Smooth muscle cell (in vitro differentiated cells): ENCODE measurements around the gene IGFN1. TPM values are rescaled to one million over a fixed set of nuclear protein-coding genes. Genes with fewer than 3 reads are reported as not detected.

Experiments
- DNase-seq: peaks from one replicate; lab custom pipeline; 2025; ENCODE audit not compliant: unreplicated experiment; lab: John Stamatoyannopoulos, UW
- H2AFZ ChIP-seq: fragments of 200-600 bp; sonication (generic); 2 replicates; pipeline ENCODE4 v1.6.0; 2016; ENCODE audit warnings: antibody characterized with exemption, low read depth, mild to moderate bottlenecking
- H3F3A ChIP-seq: fragments of 200-600 bp; sonication (generic); 2 replicates; pipeline ENCODE4 v1.6.0; 2017; ENCODE audit warnings: antibody characterized with exemption, low read depth
- H3K27ac ChIP-seq: fragments of 200-600 bp; sonication (generic); 2 replicates; pipeline ENCODE4 v1.5.1; 2016; ENCODE audit warnings: low read depth, mild to moderate bottlenecking
- H3K27me3 ChIP-seq: fragments of 200-600 bp; sonication (generic); 2 replicates; pipeline ENCODE4 v1.6.1; 2016; ENCODE audit warnings: low read depth, mild to moderate bottlenecking
- H3K36me3 ChIP-seq: fragments of 200-600 bp; sonication (generic); 2 replicates; pipeline ENCODE4 v1.5.1; 2016; ENCODE audit warnings: low read depth
- H3K4me1 ChIP-seq: fragments of 200-600 bp; sonication (generic); 2 replicates; pipeline ENCODE4 v1.5.1; 2016; ENCODE audit warnings: low read depth
- H3K4me2 ChIP-seq: fragments of 200-600 bp; sonication (generic); 2 replicates; pipeline ENCODE4 v1.6.0; 2016; ENCODE audit warnings: mild to moderate bottlenecking
- H3K4me3 ChIP-seq: fragments of 200-600 bp; sonication (generic); 2 replicates; pipeline ENCODE4 v1.5.1; 2016; ENCODE audit warnings: mild to moderate bottlenecking
- H3K79me2 ChIP-seq: fragments of 200-600 bp; sonication (generic); 2 replicates; pipeline ENCODE4 v1.6.0; 2016; ENCODE audit warnings: low read depth, mild to moderate bottlenecking
- H3K9ac ChIP-seq: fragments of 200-600 bp; sonication (generic); 2 replicates; pipeline ENCODE4 v1.6.0; 2016; ENCODE audit warnings: low read depth
- H3K9me3 ChIP-seq: fragments of 200-600 bp; sonication (generic); replicated peaks from 2 replicates; pipeline ENCODE4 v1.5.1; 2016; ENCODE audit warnings: low read depth
- H4K20me1 ChIP-seq: fragments of 200-600 bp; sonication (generic); 2 replicates; pipeline ENCODE4 v1.6.0; 2016; ENCODE audit warnings: low read depth
- WGBS: methylation state at CpG from one replicate; pipeline ENCODE4 v1.1.7; 2016; ENCODE audit warnings: low lambda C conversion rate; 5-methylcytosine and 5-hydroxymethylcytosine counted together
- polyA plus RNA-seq: library from polyadenylated mRNA; unstranded; fragments of >200 nt; fragmentation: Nextera tagmentation; extraction: Ambion mirVana; gene quantifications from 2 replicates; pipeline ENCODE4 v1.2.1, GENCODE V29; 2016
- total RNA-seq: library from RNA; depleted of rRNA; stranded (reverse); fragments of >200 nt; gene quantifications from 2 replicates; pipeline ENCODE4 v1.2.3, GENCODE V29; 2014
- TF ChIP-seq, protein P1 (sequence below): fragments of 200-600 bp; sonication (generic); IDR thresholded peaks from 2 replicates; pipeline ENCODE4 v1.5.1; 2017; ENCODE audit warnings: borderline replicate concordance, mild to moderate bottlenecking, antibody characterized with exemption; ENCODE audit not compliant: insufficient read depth, poor library complexity, severe bottlenecking

IGFN1 gene
- total and polyA plus RNA-seq, 2 experiments from 2014 or later, result not detected

DNA sequence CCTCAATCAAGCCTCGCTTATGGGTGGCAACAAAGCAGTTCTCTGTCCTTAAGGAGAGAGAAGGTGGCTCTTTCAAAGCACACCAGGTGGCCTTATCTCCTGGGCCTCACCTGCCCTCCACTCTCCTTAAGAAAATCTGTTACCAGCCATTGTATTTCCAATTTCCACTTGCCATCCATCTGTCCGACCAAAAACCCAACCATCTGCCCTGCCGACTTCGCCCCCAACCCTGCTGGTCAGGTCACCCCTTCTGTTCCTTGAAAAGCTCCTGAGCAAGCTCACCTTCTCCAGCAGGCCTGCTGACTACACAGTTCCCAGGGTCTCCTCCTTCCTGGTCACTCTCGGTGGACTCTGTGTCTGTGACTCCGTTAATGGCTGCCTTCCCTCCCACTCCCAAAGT lies 619 bp upstream of the IGFN1 start:
- H3K27ac ChIP-seq, result no peak overlapping the region
- H3F3A ChIP-seq, result peaks cover 8% of the 10 kb centered on the region
- H3K4me2 ChIP-seq, result no peak overlapping the region
- TF ChIP-seq, protein P1, sequence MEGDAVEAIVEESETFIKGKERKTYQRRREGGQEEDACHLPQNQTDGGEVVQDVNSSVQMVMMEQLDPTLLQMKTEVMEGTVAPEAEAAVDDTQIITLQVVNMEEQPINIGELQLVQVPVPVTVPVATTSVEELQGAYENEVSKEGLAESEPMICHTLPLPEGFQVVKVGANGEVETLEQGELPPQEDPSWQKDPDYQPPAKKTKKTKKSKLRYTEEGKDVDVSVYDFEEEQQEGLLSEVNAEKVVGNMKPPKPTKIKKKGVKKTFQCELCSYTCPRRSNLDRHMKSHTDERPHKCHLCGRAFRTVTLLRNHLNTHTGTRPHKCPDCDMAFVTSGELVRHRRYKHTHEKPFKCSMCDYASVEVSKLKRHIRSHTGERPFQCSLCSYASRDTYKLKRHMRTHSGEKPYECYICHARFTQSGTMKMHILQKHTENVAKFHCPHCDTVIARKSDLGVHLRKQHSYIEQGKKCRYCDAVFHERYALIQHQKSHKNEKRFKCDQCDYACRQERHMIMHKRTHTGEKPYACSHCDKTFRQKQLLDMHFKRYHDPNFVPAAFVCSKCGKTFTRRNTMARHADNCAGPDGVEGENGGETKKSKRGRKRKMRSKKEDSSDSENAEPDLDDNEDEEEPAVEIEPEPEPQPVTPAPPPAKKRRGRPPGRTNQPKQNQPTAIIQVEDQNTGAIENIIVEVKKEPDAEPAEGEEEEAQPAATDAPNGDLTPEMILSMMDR, result no peak
- H4K20me1 ChIP-seq, result no peaks in the 10 kb centered on the region
- H3K36me3 ChIP-seq, result no peaks in the 10 kb centered on the region
- no peak overlapping the region for H2AFZ ChIP-seq
- H3K9me3 ChIP-seq, result no peaks in the 10 kb centered on the region
- no peaks in the 10 kb centered on the region for H3K27me3 ChIP-seq
- DNase-seq, result no peak
- H3K4me1 ChIP-seq, result peaks cover 13% of the 10 kb centered on the region
- no peak overlapping the region for H3K9ac ChIP-seq
- no peak overlapping the region for H3K4me3 ChIP-seq
- WGBS, result 95% methylated on average over 6 of the region's 6 CpGs
- no peaks in the 10 kb centered on the region for H3K79me2 ChIP-seq

DNA sequence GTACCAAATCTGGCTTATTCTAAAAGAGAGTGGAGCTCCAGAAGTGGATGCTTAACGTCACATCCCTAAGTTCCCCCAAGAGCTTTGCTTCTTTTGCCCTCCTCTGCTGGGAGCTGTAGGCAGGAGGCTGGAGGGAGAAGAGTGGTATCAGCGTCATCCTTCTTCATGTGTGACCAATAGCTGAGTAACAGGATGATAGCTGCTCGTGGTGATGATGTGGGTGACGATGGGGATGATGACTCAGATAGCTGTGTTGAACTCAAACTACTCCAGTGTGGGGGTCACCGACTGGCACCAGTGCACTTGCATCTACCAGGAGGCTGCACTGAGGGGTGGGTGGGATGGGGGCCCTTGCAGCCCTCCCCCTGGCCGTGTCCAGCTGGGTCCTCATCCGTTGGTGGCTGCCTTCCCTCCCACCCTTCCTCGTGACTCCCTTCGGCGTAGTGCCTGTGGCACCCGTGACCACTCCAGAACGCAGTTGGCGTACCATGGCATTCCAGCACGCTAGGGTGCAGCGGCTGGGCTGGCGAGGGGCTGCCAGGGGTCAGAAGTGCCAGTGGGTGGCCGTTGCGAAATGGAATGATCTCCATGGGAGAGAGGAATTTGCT lies 1.1 kb downstream of the IGFN1 start:
- no peaks in the 10 kb centered on the region for H3K9me3 ChIP-seq
- H3K4me2 ChIP-seq, result no peak overlapping the region
- no peaks in the 10 kb centered on the region for H3K36me3 ChIP-seq
- no peak overlapping the region for H3K27ac ChIP-seq
- H4K20me1 ChIP-seq, result no peaks in the 10 kb centered on the region
- no peak for DNase-seq
- no peaks in the 10 kb centered on the region for H3K27me3 ChIP-seq
- no peaks in the 10 kb centered on the region for H3F3A ChIP-seq
- no peak overlapping the region for H3K4me3 ChIP-seq
- TF ChIP-seq, protein P1, result no peak
- peaks cover 13% of the 10 kb centered on the region for H3K4me1 ChIP-seq
- H3K79me2 ChIP-seq, result no peaks in the 10 kb centered on the region
- H3K9ac ChIP-seq, result no peak overlapping the region
- no peak overlapping the region for H2AFZ ChIP-seq
- WGBS, result 73% methylated on average over 18 of the region's 18 CpGs

DNA sequence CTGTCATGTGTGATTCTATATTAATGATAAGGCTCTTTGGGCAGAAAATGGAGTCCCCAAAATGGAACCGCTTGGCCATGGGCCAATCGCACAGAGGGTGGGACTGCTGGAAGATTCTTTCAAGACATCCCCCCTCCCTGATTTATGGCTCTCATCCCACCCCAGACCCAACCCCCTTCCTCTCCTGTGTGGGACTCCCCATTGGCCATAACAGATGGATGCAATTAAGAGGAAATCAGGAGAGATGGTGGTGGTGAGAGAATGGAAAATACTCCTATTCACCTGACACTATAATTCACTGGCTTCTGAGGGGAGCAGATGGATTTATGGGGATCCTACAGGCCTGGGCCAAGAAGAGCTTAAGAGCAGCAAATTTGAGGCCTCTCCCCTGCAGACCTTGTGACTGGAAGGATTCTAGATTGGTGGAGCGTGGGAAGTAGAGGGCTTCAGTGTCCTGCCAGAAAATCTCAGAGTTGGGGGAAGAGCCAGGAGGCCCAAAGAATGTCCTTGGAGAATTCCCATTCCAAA lies 1.7 kb downstream of the IGFN1 start:
- Histone ChIP-seq H3K9ac (no peak overlapping the region), H3K36me3 (no peaks in the 10 kb centered on the region), H3K79me2 (no peaks in the 10 kb centered on the region), H3F3A (no peaks in the 10 kb centered on the region), H4K20me1 (no peaks in the 10 kb centered on the region), H3K27me3 (no peaks in the 10 kb centered on the region), H3K4me3 (no peak overlapping the region), H3K27ac (no peak overlapping the region), H3K4me1 (peaks cover 13% of the 10 kb centered on the region), H2AFZ (no peak overlapping the region), H3K4me2 (no peak overlapping the region), H3K9me3 (no peaks in the 10 kb centered on the region)
- TF ChIP-seq, protein P1, result no peak
- WGBS, result 97% methylated on average over 3 of the region's 3 CpGs
- DNase-seq, result no peak

DNA sequence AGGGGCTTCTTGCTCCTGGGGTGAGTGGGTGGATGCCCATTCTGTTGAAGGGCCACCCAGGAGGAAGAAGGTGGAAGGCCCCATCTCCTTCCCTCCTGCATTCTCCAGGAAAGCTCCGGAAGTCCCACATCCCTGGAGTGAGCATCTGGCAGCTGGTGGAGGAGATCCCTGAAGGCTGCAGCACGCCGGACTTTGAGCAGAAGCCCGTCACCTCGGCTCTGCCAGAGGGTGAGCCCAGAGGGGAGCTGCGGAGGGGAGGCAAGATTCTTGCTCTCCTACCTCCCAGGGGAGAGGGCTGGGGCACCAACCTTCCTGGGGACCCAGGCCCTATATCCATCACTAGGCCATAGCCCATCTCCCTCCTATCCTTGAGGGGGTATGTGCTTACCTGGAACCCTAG lies 3.4 kb downstream of the IGFN1 start:
- H3K79me2 ChIP-seq, result no peaks in the 10 kb centered on the region
- TF ChIP-seq, protein P1, result no peak
- H3K27me3 ChIP-seq, result no peaks in the 10 kb centered on the region
- WGBS, result 96% methylated on average over 6 of the region's 6 CpGs
- no peaks in the 10 kb centered on the region for H3K36me3 ChIP-seq
- DNase-seq, result no peak
- H3K9ac ChIP-seq, result no peak overlapping the region
- peaks cover 13% of the 10 kb centered on the region for H3K4me1 ChIP-seq
- no peak overlapping the region for H3K4me2 ChIP-seq
- no peaks in the 10 kb centered on the region for H3K9me3 ChIP-seq
- H3K27ac ChIP-seq, result no peak overlapping the region
- no peaks in the 10 kb centered on the region for H4K20me1 ChIP-seq
- no peaks in the 10 kb centered on the region for H3F3A ChIP-seq
- H3K4me3 ChIP-seq, result no peak overlapping the region
- no peak overlapping the region for H2AFZ ChIP-seq
